PFSK-1 (cell line): ENCODE measurements around the gene STXBP3.

Source experiments
- FOXP2 ChIP-seq: optimal IDR thresholded peaks from 2 replicates; pipeline ENCODE3; 2011; ENCODE audit warnings: borderline replicate concordance, control low read depth, inconsistent platforms; ENCODE audit not compliant: insufficient read depth; ENCODE audit errors: extremely low read length, extremely low read depth
- POLR2AphosphoS5 ChIP-seq: IDR thresholded peaks from 2 replicates; pipeline ENCODE4 v1.6.1; 2012; ENCODE audit warnings: low read depth, mild to moderate bottlenecking, control low read depth, low read length, moderate library complexity
- SIN3A ChIP-seq: IDR thresholded peaks from 2 replicates; pipeline ENCODE4 v1.6.1; 2012; ENCODE audit warnings: mild to moderate bottlenecking, low read length, moderate library complexity, borderline replicate concordance; ENCODE audit not compliant: insufficient read depth
- TAF1 ChIP-seq: IDR thresholded peaks from 2 replicates; pipeline ENCODE4 v1.6.1; 2012; ENCODE audit warnings: low read length, control low read depth, borderline replicate concordance; ENCODE audit not compliant: insufficient read depth
- TF ChIP-seq, protein P1 (sequence below), 2 experiments: IDR thresholded peaks; 2 replicates each; pipeline versions ENCODE4 v1.6.1 to v1.8.0; 2011 to 2012; ENCODE audit warnings: low read depth in 2 of 2, low read length in 2 of 2, control low read depth in 1 of 2, inconsistent platforms in 1 of 2, mild to moderate bottlenecking in 1 of 2, moderate library complexity in 1 of 2; ENCODE audit not compliant: insufficient read depth in 1 of 2

The STXBP3 gene

DNA sequence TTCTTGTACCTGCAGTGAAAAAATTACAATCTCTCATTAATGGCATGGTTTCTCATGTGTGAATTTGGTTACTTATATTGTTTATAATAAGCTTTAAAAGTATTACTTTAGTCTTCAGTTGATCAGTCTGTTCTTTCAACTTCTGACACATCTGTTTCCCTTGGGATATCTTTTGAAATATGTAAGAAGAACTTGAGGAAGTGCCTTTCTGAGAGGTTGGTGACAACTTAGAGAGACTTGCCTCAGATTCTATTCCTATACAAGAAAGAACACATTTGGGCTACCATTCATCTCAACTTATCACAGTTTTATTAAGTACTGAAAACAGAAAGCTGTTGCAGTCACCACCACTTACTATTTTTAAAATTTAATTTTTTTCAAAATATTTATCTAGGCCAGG lies 102.3 kb downstream of the STXBP3 start:
- TF ChIP-seq POLR2AphosphoS5 (no peak), SIN3A (no peak), TAF1 (no peak), FOXP2 (no peak)
- TF ChIP-seq, protein P1, sequence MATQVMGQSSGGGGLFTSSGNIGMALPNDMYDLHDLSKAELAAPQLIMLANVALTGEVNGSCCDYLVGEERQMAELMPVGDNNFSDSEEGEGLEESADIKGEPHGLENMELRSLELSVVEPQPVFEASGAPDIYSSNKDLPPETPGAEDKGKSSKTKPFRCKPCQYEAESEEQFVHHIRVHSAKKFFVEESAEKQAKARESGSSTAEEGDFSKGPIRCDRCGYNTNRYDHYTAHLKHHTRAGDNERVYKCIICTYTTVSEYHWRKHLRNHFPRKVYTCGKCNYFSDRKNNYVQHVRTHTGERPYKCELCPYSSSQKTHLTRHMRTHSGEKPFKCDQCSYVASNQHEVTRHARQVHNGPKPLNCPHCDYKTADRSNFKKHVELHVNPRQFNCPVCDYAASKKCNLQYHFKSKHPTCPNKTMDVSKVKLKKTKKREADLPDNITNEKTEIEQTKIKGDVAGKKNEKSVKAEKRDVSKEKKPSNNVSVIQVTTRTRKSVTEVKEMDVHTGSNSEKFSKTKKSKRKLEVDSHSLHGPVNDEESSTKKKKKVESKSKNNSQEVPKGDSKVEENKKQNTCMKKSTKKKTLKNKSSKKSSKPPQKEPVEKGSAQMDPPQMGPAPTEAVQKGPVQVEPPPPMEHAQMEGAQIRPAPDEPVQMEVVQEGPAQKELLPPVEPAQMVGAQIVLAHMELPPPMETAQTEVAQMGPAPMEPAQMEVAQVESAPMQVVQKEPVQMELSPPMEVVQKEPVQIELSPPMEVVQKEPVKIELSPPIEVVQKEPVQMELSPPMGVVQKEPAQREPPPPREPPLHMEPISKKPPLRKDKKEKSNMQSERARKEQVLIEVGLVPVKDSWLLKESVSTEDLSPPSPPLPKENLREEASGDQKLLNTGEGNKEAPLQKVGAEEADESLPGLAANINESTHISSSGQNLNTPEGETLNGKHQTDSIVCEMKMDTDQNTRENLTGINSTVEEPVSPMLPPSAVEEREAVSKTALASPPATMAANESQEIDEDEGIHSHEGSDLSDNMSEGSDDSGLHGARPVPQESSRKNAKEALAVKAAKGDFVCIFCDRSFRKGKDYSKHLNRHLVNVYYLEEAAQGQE (IDR thresholded peaks at IDR 0.05; ENCODE audit: insufficient read depth in 1 of 2, low read depth in 2 of 2, low read length in 2 of 2): no peak

DNA sequence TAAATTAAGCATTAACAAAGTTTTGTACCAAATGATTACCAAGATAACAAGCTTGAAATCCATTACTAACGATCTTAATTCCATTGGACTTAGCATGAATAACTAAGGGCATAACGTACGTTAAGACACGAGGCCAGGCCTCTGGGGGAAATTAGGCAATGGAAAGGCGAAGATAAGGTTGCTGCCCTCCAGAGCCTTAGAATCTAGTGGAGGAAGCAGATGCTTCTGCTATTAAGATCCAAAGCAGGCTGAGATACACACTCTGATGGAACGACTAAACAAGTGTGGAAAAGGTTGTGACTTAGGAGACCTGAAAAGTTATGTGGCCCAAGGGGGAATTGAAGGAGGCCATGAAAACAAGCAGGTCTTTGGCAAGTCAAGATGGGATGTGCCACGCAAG lies 104.5 kb downstream of the STXBP3 start:
- TF ChIP-seq TAF1 (no peak), SIN3A (no peak), FOXP2 (no peak)

DNA sequence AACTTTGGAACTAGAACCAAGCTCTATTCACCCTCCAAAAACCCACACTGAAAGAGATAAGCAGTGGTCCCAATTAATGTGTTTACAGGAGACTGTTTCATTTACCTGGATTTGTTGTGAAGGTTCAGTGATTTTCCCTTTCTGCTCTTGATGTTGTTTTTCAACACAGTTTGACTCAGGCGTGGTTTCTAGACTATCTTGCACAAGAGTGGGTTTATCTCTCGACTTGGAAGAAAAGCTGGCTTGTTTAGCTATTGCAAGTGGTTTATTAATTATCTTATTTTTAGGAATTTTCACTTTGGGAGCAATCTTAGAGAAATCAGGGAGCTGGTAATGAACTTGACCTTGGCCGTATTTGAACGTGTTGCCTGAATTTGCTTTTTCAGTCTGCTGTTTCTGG lies 105.1 kb downstream of the STXBP3 start:
- TF ChIP-seq FOXP2 (no peak), SIN3A (no peak), TAF1 (no peak), POLR2AphosphoS5 (no peak)
- TF ChIP-seq, protein P1 (IDR thresholded peaks at IDR 0.05; ENCODE audit: insufficient read depth in 1 of 2, low read depth in 2 of 2, low read length in 2 of 2): no peak

DNA sequence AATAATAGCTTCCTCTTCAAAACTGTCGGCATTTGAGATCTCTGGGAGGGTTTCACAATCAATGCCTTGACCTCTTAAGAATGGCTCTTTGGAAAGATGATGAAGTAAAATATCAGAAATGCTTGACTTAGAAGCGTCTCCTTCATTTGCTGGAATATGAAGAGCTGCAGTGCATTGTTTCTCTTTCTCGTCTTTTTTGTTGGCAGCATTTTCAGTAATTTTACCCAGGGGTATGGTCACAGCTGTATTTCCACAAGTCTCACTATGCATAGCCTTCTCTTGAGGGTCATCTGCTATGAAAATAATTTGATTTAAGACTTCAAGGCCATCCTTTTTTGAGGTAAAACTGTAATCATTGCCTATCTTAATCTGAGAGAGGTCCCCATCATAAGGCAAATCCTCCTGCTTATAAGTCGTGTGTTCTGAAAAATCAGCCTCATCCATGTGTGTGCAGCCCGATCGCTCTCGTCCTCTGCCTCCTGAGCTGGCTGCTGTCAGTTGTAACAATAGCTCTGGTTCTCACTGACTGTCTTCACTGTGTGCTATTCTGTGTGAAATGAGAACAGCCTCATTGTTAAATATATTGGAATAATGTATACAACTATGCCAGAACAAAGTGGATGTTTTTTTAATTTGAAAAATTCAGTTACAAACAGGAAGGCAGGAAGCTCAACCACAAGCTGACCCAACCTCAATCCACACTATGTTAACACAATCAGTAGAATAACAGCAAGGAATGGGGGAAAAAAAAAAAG lies 105.9 kb downstream of the STXBP3 start:
- TF ChIP-seq TAF1: no peak
- no peak for TF ChIP-seq POLR2AphosphoS5

DNA sequence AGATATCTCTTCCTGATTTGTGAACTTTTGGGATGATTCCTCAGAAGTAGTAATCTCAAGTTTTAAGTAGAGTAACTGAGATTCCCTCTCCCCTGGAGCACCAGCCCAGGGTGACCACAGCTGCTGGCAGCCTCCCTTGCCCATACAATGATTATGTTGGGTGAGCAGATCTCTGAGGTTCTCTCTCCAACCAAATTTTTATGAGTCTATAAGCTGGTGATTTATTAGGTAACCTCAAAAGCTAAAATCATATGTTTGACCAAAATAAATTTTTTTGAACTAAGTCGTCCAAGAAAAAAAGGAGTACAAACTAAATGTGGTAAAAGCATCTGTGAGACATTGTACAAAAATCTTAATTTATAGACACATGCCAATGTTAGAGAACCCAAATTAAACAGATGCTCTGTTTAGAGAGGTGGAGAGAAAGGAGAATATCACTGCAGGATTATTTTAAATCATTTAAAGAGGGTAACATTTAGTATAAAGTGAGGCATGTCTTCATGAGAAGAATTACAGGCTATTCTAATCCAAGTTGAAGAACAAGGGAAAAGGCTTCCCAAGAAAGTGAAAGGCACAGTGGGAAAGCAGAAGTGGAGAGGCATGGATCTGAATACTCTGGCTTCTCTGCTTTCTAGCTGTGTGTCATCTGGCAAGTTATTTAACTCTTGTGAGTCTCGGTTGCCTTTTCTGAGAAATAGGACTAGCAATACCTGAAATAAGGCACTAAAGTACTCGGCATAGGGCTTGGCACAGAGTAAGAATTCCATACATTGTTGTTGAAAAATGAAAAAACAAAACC lies 107.9 kb downstream of the STXBP3 start:
- TF ChIP-seq TAF1 (no peak), FOXP2 (no peak), POLR2AphosphoS5 (no peak), SIN3A (no peak)
- TF ChIP-seq, protein P1 (IDR thresholded peaks at IDR 0.05; ENCODE audit: insufficient read depth in 1 of 2, low read depth in 2 of 2, low read length in 2 of 2): no peak

DNA sequence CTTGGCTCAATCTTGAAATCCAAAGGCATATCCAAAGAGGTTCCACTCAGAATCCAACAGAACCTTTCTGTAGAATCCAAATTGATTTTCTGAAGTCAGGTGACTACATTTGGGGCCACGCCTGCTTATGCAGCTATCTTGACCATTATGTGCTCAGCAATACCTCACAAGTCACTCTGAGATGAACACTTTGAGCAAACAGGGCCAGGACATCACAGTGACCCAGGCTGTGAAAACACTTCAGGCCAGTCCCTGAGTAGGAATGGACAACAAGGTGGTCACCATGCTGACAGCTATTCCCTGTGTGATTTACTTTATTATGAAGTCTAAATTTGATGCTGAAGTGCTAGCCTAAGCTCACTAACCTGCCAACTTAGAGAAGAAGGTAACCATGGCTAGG lies 110.5 kb downstream of the STXBP3 start, which contains the start of gene AKNAD1:
Gene AKNAD1, minus strand, starts transcription at position 101 of the 400 bp plus-strand sequence. CDS start 4,430 bp downstream, outside the sequence.
- TF ChIP-seq FOXP2 (no peak), SIN3A (no peak), TAF1 (no peak), POLR2AphosphoS5 (no peak)
- TF ChIP-seq, protein P1 (IDR thresholded peaks at IDR 0.05; ENCODE audit: insufficient read depth in 1 of 2, low read depth in 2 of 2, low read length in 2 of 2): no peak
